ENCODE results near the gene PPP1R9B. TPM values are rescaled to one million over a fixed set of nuclear protein-coding genes. Genes with fewer than 3 reads are reported as not detected.

The PPP1R9B gene
- total and polyA plus RNA-seq, 2 of the 8 experiments (the other 6 are each of a cell fraction or from before 2014, with no cell fraction given): 5.2 to 13.1 TPM

DNA sequence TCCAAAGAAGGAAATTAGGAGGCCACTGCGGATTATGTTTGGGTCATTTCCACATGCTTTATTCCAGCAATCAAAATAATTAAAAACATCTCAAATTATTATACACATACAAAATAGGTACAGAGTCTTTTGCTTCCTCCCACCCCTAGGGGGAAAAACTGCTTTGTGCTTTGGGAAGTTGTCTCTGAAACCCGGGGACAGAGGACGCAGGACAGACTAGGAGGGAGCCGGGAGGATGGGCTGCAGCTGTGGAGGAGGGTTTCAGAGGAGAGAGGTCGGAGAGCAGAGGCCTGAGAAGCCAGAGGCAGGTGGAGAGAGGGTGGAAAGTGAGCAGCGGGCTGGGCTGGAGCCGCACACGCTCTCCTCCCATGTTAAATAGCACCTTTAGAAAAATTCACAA lies 33.6 kb upstream of the PPP1R9B start:
- Histone ChIP-seq H2AFZ (ENCODE audit: low read length) (no peak overlapping the region), H3K4me3 (ENCODE audit: extremely low read depth in 1 of 4, insufficient read depth in 2 of 4, low read depth in 3 of 4, low read length in 4 of 4) (no peak overlapping the region), H4K5ac (ENCODE audit: insufficient read length, low read depth, low read length) (no peak overlapping the region), H3K23ac (ENCODE audit: insufficient read length) (no peak overlapping the region), H3K18ac (ENCODE audit: extremely low read depth, low read length) (no peak overlapping the region), H3K27me3 (replicated peaks in 1 of 4; ENCODE audit: control insufficient read depth in 3 of 4, extremely low read depth in 1 of 4, insufficient read depth in 3 of 4, low read length in 3 of 4) (no peaks in the 10 kb centered on the region), H3K23me2 (ENCODE audit: low read depth, low read length) (no peaks in the 10 kb centered on the region), H2BK12ac (ENCODE audit: low read depth, low read length) (no peak overlapping the region), H3K9me3 (ENCODE audit: insufficient read depth in 2 of 2, low read depth in 1 of 2, low read length in 1 of 2) (no peaks in the 10 kb centered on the region), H2BK120ac (replicated peaks; ENCODE audit: low read depth, low read length) (no peak overlapping the region), H2BK5ac (ENCODE audit: low read depth, low read length) (no peak overlapping the region), H3K79me2 (ENCODE audit: control insufficient read depth in 1 of 2, insufficient read depth in 2 of 2, low read length in 2 of 2) (no peaks in the 10 kb centered on the region), H2BK15ac (ENCODE audit: low read length) (no peak overlapping the region), H3K14ac (ENCODE audit: insufficient read length) (no peak overlapping the region), H3K36me3 (ENCODE audit: control insufficient read depth in 2 of 4, insufficient read depth in 4 of 4, low read length in 3 of 4) (peaks cover 3 to 32% (median 17%) of the 10 kb centered on the region in 4 experiments; a peak in 5 of 8 replicates), H3K27ac (ENCODE audit: low read depth, low read length) (no peak overlapping the region), H3K4ac (replicated peaks; ENCODE audit: insufficient read length, low read depth, low read length) (no peak overlapping the region), H4K8ac (ENCODE audit: extremely low read depth, insufficient read depth, low read length) (no peak overlapping the region), H2BK20ac (ENCODE audit: low read length) (no peak overlapping the region), H4K20me1 (replicated peaks in 1 of 2; ENCODE audit: control insufficient read depth in 1 of 2, insufficient read depth in 2 of 2, low read length in 2 of 2) (peaks cover 1 to 2% of the 10 kb centered on the region in 2 experiments), H3K56ac (replicated peaks; ENCODE audit: insufficient read length, low read depth, low read length) (no peak overlapping the region), H4K91ac (replicated peaks; ENCODE audit: insufficient read length, low read length) (no peak overlapping the region), H3K4me1 (replicated peaks in 1 of 4; ENCODE audit: control insufficient read depth in 3 of 4, insufficient read depth in 4 of 4, low read length in 3 of 4) (peaks cover 0 to 18% (median 3%) of the 10 kb centered on the region in 4 experiments; a peak in 4 of 7 replicates), H2AK5ac (ENCODE audit: low read depth, low read length) (no peak overlapping the region), H3K4me2 (ENCODE audit: insufficient read depth in 1 of 2, low read depth in 2 of 2, low read length in 2 of 2) (no peak overlapping the region), H3K9ac (replicated peaks in 1 of 4; ENCODE audit: extremely low read depth in 1 of 4, low read depth in 3 of 4, low read length in 3 of 4) (no peak overlapping the region), H3K79me1 (ENCODE audit: low read depth, low read length) (no peaks in the 10 kb centered on the region)
- POLR2A ChIA-PET (ENCODE audit: partially characterized antibody): interaction anchor here (0.7 to 1.1 kb wide), 2 partner anchors 26 to 77 kb away, joined by 3 read pairs; no protein-coding TSS in a partner anchor
- CTCF ChIA-PET (ENCODE audit: partially characterized antibody): interaction anchor here (1.0 kb wide), 1 partner anchor 15 kb away, joined by 3 read pairs; no protein-coding TSS in a partner anchor
- WGBS, 2 experiments (ENCODE audit: extremely low coverage in 1 of 2, insufficient coverage in 1 of 2, insufficient read length in 1 of 2, insufficient replicate concordance in 2 of 2, low coverage in 1 of 2, low lambda C conversion rate in 2 of 2, missing lambda C conversion rate in 1 of 2): 44% methylated on average over 6 of the region's 8 CpGs; no CpG with 5 or more reads in 1 of the 2 experiments
- FAIRE-seq (no peak), DNase-seq (ENCODE audit: low read depth in 1 of 2, low spot score in 2 of 2) (no peak)
- TF ChIP-seq POLR2A (IDR thresholded peaks at IDR 0.05; ENCODE audit: control extremely low read depth in 1 of 2, low read depth in 2 of 2, low read length in 2 of 2) (no peak), RAD21 (IDR thresholded peaks at IDR 0.05 in 1 of 2, conservative IDR thresholded peaks at IDR 0.05 in 1 of 2; ENCODE audit: low read depth in 2 of 2, low read length in 2 of 2) (0 out of 4 replicates have a peak, but pooled peaks of 1 of the 2 experiments have one; percentile 1)
- TF ChIP-seq, protein P1, sequence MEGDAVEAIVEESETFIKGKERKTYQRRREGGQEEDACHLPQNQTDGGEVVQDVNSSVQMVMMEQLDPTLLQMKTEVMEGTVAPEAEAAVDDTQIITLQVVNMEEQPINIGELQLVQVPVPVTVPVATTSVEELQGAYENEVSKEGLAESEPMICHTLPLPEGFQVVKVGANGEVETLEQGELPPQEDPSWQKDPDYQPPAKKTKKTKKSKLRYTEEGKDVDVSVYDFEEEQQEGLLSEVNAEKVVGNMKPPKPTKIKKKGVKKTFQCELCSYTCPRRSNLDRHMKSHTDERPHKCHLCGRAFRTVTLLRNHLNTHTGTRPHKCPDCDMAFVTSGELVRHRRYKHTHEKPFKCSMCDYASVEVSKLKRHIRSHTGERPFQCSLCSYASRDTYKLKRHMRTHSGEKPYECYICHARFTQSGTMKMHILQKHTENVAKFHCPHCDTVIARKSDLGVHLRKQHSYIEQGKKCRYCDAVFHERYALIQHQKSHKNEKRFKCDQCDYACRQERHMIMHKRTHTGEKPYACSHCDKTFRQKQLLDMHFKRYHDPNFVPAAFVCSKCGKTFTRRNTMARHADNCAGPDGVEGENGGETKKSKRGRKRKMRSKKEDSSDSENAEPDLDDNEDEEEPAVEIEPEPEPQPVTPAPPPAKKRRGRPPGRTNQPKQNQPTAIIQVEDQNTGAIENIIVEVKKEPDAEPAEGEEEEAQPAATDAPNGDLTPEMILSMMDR (IDR thresholded peaks at IDR 0.05; ENCODE audit: control extremely low read depth in 1 of 3, insufficient read depth in 1 of 3, low read depth in 1 of 3, low read length in 3 of 3): peak in 1 of 3 experiments; percentile 15; a peak in 1 of 4 replicates
